A549 treated with dexamethasone at 1 μM for 4 hours (cell line): ENCODE data around the gene CDPF1. TPM values are rescaled to one million over a fixed set of nuclear protein-coding genes. Genes with fewer than 3 reads are reported as not detected.

ENCODE experiments used
- total RNA-seq: library from RNA; stranded (reverse); fragments of 200-300 nt; extraction: Qiagen RNA extraction; gene quantifications from 5 replicates; pipeline ENCODE4 v1.2.3, GENCODE V29; 2022

Gene CDPF1, protein sequence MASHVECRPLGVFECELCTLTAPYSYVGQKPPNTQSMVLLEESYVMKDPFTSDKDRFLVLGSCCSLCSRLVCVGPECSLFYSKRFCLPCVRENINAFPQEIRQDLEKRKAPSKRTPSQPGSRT
- 7.5 to 10.1 TPM (median 8.6 TPM) in 5 replicates for total RNA-seq

DNA sequence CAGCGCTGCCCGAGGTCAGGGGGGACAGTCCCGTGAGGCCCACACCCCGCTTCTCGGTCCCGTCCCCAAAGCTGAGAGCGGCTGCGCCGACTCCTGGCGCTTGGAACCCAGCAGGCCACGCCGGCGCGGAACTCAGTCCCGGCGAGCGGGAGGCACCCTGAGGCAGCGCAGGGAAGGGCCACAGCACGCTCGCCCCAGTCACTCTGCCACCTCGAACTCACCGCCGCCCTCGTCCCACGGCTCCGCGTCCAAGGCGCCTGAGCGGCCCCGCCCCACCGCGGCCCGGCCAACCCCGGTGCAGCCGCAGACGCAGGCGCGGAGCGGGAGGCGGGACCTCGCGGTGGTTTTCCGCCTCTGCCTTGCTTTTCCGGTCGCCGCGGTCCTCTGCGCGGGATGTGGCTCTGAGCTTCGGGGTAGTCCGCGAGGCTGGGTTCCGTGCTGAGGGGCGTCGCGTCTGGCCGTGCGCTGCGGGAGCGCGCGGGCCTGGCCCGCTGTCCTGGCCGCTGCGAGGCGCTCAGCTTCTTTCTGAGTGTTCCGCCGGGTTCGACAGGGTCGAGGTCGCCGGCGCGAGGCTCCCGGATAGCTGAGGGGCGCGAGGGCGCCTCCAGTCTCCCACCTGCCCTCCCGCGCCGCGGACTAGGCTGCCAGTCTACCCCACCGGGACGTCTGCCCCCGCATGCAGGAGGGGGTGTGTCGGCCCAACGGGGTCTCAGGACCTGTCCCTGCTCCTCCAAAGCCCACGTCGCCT lies at the start of gene CDPF1:
TSS of gene CDPF1 (minus strand) at position 259 of the 748 bp plus-strand sequence. CDS start 2,009 bp downstream, outside the sequence.

GRCh38 chr22:46296257-46297150 lies 46.4 kb upstream of the CDPF1 start, which contains the start of gene GTSE1:
Gene GTSE1 (plus strand): TSS chr22:46296870. CDS start chr22:46297401, 531 bp downstream.

DNA sequence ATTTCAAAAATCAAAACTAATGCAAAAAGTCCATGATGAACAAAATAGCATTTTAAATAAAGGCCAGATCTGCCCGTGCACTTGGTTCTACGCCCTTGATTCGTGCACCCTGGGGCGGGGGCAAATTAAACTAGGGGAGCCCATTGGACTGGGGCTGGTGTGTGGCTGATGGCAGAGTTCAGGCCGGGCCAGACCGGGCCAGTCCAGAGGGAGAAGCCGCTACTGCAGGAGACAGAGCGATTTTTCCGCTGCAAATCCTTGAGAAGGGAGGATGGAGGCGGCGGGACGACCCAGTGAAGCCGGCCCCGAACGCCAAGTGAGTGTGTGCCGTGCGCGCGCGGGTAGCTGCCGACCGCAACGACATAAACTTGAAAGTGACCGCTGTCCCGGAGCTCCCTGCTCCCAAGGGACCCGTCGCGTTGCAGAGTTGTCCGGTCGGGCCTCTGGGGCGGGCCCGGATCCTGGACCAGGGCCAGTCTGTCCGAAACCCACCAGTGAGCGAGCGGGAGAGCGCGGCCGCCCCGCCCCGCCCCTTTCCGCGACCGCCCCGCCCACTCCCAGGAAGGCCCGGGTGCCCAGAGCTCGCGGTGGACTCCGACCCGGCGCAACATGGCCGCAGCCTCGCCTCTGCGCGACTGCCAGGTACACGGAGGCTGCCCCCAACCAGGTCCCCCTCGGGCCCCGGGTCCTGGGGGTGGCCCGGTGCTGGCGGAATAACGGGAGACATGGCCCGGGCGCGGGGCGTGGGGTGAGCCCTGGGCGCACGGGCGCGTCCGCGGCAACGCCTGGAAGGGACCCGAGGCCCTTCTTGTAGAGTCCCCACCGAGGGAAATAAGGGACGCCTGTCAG lies 17.6 kb upstream of the CDPF1 start, which contains the start of gene TTC38:
TSS of gene TTC38 (plus strand) at position 578 of the 849 bp plus-strand sequence. CDS start at position 610, 32 bp downstream.

GRCh38 chr22:46263216-46263590 lies 13.1 kb upstream of the CDPF1 start, which contains the start of gene PKDREJ:
Gene PKDREJ (minus strand): TSS chr22:46263343. CDS start chr22:46263322, 21 bp downstream.

Other genes starting within 250 kb of the CDPF1 start
- 1.3 to 2.5 TPM (median 1.5 TPM) in 5 replicates for gene PPARA, start 99.8 kb downstream of the CDPF1 start, total RNA-seq
- gene PKDREJ, start 13.1 kb upstream of the CDPF1 start, total RNA-seq = not detected in 5 replicates
- 10.3 to 13.8 TPM (median 12.5 TPM) in 5 replicates for gene TTC38, start 17.7 kb upstream of the CDPF1 start, total RNA-seq
- gene GTSE1, start 46.6 kb upstream of the CDPF1 start, total RNA-seq = 22.7 to 34.7 TPM (median 33.6 TPM) in 5 replicates
- 30.2 to 40.1 TPM (median 35.0 TPM) in 5 replicates for gene TRMU, start 85.4 kb upstream of the CDPF1 start, total RNA-seq